Mesendoderm (in vitro differentiated cells): ENCODE measurements around the gene ST6GALNAC6.

Experiments
- DNase-seq: peaks from one replicate; pipeline ENCODE4 v3.0.0; 2013
- H2AK5ac ChIP-seq: 2 replicates; pipeline ENCODE4 v1.6.1; 2013; ENCODE audit warnings: low read length, inconsistent platforms
- H2BK120ac ChIP-seq: 2 replicates; pipeline ENCODE4 v1.6.1; 2013; ENCODE audit warnings: low read depth, mild to moderate bottlenecking, low read length, moderate library complexity, mixed read lengths
- H2BK15ac ChIP-seq: replicated peaks from 2 replicates; pipeline ENCODE4 v1.6.1; 2013; ENCODE audit warnings: low read depth, mild to moderate bottlenecking, moderate library complexity
- H2BK5ac ChIP-seq: 2 replicates; pipeline ENCODE4 v1.6.1; 2013; ENCODE audit warnings: low read length, inconsistent platforms
- H3K18ac ChIP-seq: 2 replicates; pipeline ENCODE4 v1.6.1; 2013; ENCODE audit warnings: mild to moderate bottlenecking, low read length, mixed read lengths
- H3K23ac ChIP-seq: one replicate; pipeline ENCODE4 v1.6.1; 2013; ENCODE audit warnings: low read length
- H3K27ac ChIP-seq: 2 replicates; pipeline ENCODE4 v1.5.1; 2013; ENCODE audit warnings: low read depth, mild to moderate bottlenecking, inconsistent platforms, low read length, moderate library complexity
- H3K27me3 ChIP-seq: 2 replicates; pipeline ENCODE4 v1.6.1; 2013; ENCODE audit warnings: low read length, control low read depth, mild to moderate bottlenecking, inconsistent platforms; ENCODE audit not compliant: insufficient read depth, poor library complexity
- H3K36me3 ChIP-seq: 2 replicates; pipeline ENCODE4 v1.6.1; 2013; ENCODE audit warnings: low read length, inconsistent platforms; ENCODE audit not compliant: control insufficient read depth, insufficient read depth
- H3K4ac ChIP-seq: one replicate; pipeline ENCODE4 v1.6.1; 2013; ENCODE audit warnings: low read depth, mild to moderate bottlenecking, low read length, moderate library complexity
- H3K4me1 ChIP-seq: 2 replicates; pipeline ENCODE4 v1.6.1; 2013; ENCODE audit warnings: low read depth, low read length, inconsistent platforms; ENCODE audit not compliant: control insufficient read depth
- H3K4me2 ChIP-seq: 2 replicates; pipeline ENCODE4 v1.6.1; 2013; ENCODE audit warnings: low read length
- H3K4me3 ChIP-seq: 2 replicates; pipeline ENCODE4 v1.5.1; 2013; ENCODE audit warnings: mild to moderate bottlenecking, low read length
- H3K56ac ChIP-seq: one replicate; pipeline ENCODE4 v1.6.1; 2013; ENCODE audit warnings: low read length
- H3K79me1 ChIP-seq: 2 replicates; pipeline ENCODE4 v1.6.1; 2013; ENCODE audit warnings: low read length, inconsistent platforms
- H3K79me2 ChIP-seq: 2 replicates; pipeline ENCODE4 v1.6.1; 2013; ENCODE audit warnings: mild to moderate bottlenecking, low read length; ENCODE audit not compliant: control insufficient read depth, insufficient read depth
- H3K9ac ChIP-seq: 2 replicates; pipeline ENCODE4 v1.6.1; 2013; ENCODE audit warnings: low read length, inconsistent platforms
- H4K5ac ChIP-seq: one replicate; pipeline ENCODE4 v1.6.1; 2013; ENCODE audit warnings: low read length
- H4K8ac ChIP-seq: one replicate; pipeline ENCODE4 v1.6.1; 2013; ENCODE audit warnings: low read depth, mild to moderate bottlenecking, control low read depth, low read length, moderate library complexity
- WGBS: extraction: QIAGEN DNeasy Blood & Tissue Kit; methylation state at CpG from one replicate; pipeline ENCODE4 v1.1.7; 2013; ENCODE audit warnings: low lambda C conversion rate, missing lambda C conversion rate; ENCODE audit not compliant: insufficient coverage; ENCODE audit errors: extremely low coverage; 5-methylcytosine and 5-hydroxymethylcytosine counted together

Gene ST6GALNAC6

DNA sequence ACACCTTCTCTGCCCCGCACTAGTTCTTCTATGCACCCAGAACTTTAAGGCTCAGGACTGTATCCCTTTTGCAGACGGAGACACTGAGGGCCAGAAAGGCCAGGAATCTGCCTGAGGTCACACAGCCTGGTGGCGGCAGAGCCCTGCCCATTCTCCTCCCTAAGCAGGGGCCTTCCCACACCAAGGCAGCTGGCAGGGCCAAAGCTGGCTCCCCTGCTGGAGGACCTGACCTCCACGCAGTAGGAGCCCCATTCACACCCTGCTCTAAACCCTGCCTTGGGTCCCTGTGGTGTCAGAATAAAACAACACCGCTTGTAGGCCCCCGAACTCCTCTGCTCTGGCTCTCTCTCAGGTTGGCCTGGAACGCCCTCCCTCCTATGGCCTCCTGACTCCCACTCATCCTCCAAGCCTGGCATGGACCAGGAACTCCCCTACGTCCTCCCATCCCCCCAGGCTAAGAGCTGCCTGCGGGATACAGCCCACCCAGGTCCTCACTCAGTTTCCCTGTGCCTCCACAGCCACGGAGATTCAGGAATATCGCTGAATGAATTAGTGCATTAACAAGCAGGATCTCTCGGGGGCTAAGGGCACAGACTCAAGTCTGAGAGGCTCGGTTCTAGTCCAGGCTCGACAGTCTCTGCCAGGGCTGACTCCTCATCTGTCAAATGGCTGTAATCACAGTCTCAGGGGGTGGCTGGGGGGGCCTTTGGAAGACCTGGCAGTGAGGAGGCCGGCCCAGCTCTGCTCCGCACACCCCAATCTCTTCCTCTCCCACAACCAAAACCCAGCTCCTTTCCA is 2.8 kb downstream of the ST6GALNAC6 start:
- Histone ChIP-seq H3K4ac (no peak overlapping the region), H3K18ac (no peak overlapping the region), H3K36me3 (peaks cover 4% of the 10 kb centered on the region), H2AK5ac (no peak overlapping the region), H3K79me1 (no peaks in the 10 kb centered on the region), H2BK15ac (no peak overlapping the region), H3K27ac (no peak overlapping the region), H3K23ac (no peak overlapping the region), H3K4me1 (no peaks in the 10 kb centered on the region), H3K56ac (no peak overlapping the region), H4K5ac (no peak overlapping the region), H3K79me2 (no peaks in the 10 kb centered on the region), H3K4me2 (no peak overlapping the region), H4K8ac (no peak overlapping the region), H2BK5ac (no peak overlapping the region), H3K27me3 (no peaks in the 10 kb centered on the region), H3K9ac (no peak overlapping the region), H2BK120ac (no peak overlapping the region), H3K4me3 (no peak overlapping the region)
- no CpG with 5 or more reads among the region's 16 CpGs for WGBS
- no peak for DNase-seq

DNA sequence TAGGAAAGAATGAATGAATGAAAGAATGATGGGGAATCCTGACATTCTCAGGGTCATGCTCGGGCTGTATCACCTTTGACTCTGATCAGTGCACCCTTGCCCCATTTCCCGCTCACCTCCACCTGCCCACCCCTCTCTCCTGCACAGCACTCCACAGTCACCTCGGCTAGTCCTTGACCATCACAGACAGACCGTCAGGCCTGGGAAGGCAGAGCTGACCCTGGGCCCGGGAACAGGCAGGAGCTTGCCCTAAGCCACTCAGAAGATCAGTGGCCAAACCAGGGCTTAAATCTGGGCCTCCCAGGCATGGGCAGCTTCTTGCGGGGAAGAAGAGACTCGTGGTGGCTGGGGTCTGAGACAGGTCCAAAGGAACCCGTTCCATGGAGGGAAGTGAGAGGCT is 3.6 kb downstream of the ST6GALNAC6 start:
- peaks cover 4% of the 10 kb centered on the region for H3K36me3 ChIP-seq
- H3K56ac ChIP-seq: no peak overlapping the region
- no peak overlapping the region for H4K8ac ChIP-seq
- no peak overlapping the region for H3K4me2 ChIP-seq
- H3K4me1 ChIP-seq: no peaks in the 10 kb centered on the region
- H3K9ac ChIP-seq: no peak overlapping the region
- no peak overlapping the region for H3K18ac ChIP-seq
- no peak overlapping the region for H3K4ac ChIP-seq
- H3K23ac ChIP-seq: no peak overlapping the region
- H2BK15ac ChIP-seq: no peak overlapping the region
- H3K27me3 ChIP-seq: no peaks in the 10 kb centered on the region
- no peaks in the 10 kb centered on the region for H3K79me2 ChIP-seq
- H3K79me1 ChIP-seq: no peaks in the 10 kb centered on the region
- H2BK120ac ChIP-seq: no peak overlapping the region
- no CpG with 5 or more reads among the region's 8 CpGs for WGBS
- H3K4me3 ChIP-seq: no peak overlapping the region
- H2AK5ac ChIP-seq: no peak overlapping the region
- no peak overlapping the region for H2BK5ac ChIP-seq
- no peak overlapping the region for H3K27ac ChIP-seq
- DNase-seq: no peak
- no peak overlapping the region for H4K5ac ChIP-seq

DNA sequence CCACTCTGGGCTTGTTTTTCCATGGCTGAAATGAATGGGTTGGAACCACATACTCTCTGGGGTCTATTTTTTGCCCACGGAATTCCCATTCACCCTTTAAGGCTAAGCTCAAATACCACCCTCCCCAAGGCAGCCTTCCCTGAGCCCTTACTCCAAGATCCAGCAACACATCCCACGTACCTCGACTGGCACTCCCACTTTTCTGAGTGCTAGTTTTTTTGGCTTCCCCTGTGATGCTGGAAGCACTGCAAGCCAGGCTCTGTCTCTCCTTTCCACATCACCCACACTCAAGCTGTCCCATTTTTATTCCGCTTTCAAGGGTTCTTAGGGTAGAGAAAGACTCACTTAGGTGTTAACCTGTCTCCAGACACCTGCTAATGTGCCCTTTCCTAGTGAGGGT is 6.0 kb downstream of the ST6GALNAC6 start:
- Histone ChIP-seq H3K4ac (no peak overlapping the region), H2BK120ac (no peak overlapping the region), H3K23ac (no peak overlapping the region), H3K4me3 (no peak overlapping the region), H3K9ac (no peak overlapping the region), H3K27me3 (no peaks in the 10 kb centered on the region), H3K79me2 (no peaks in the 10 kb centered on the region), H3K18ac (no peak overlapping the region), H2BK5ac (no peak overlapping the region), H4K8ac (no peak overlapping the region), H3K79me1 (no peaks in the 10 kb centered on the region), H4K5ac (no peak overlapping the region), H3K56ac (no peak overlapping the region), H3K4me2 (no peak overlapping the region), H3K4me1 (no peaks in the 10 kb centered on the region), H2BK15ac (no peak overlapping the region), H3K36me3 (peaks cover 6% of the 10 kb centered on the region), H2AK5ac (no peak overlapping the region), H3K27ac (no peak overlapping the region)
- no peak for DNase-seq
- WGBS: no CpG with 5 or more reads among the region's 4 CpGs

DNA sequence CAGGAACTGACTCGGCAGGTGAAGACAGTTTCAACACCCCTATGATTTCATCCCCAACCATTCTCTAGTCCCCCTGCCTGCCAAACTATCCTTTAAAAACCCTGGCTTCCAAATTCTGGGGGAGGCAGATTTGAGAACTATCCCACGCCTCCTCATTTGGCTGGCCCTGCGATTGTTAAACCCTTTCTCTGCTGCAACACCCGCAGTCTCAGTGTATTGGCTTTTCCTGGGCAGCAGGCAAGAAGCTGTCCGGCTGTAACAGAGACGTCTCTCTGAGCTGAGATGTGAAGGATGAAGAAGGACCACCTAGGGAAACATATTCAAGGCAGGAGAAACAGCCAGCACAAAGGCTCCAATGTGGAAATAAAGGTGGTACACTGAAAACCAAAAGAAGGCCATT is 6.6 kb downstream of the ST6GALNAC6 start:
- Histone ChIP-seq H3K36me3 (peaks cover 6% of the 10 kb centered on the region), H2BK120ac (no peak overlapping the region), H3K56ac (no peak overlapping the region), H3K18ac (no peak overlapping the region), H3K27me3 (no peaks in the 10 kb centered on the region), H3K4me3 (no peak overlapping the region), H3K4ac (no peak overlapping the region), H3K23ac (no peak overlapping the region), H2BK5ac (no peak overlapping the region), H2BK15ac (no peak overlapping the region), H3K79me1 (no peaks in the 10 kb centered on the region), H3K4me1 (no peaks in the 10 kb centered on the region), H2AK5ac (no peak overlapping the region), H4K8ac (no peak overlapping the region), H4K5ac (no peak overlapping the region), H3K9ac (no peak overlapping the region), H3K79me2 (no peaks in the 10 kb centered on the region), H3K27ac (no peak overlapping the region), H3K4me2 (no peak overlapping the region)
- WGBS: no CpG with 5 or more reads among the region's 6 CpGs
- no peak for DNase-seq

DNA sequence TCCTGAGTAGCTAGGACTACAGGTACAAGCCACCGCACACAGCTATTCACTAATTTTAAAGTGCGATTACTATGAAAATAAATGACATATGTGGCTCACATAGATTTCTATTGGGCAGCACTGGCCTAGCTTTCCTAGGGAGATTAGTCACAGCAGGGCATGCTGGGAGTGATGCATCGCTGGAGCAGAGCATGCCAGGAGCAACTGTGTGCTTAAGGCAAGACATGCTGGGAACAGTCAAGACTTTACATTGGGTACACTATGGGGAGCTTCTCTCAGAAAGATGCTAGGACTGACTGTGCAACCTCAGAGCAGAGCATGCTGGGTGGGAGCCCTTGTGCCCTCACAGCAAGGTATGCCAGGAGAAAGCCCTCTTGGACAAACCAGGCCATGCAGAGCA is 9.3 kb downstream of the ST6GALNAC6 start:
- Histone ChIP-seq H4K8ac (no peak overlapping the region), H3K23ac (no peak overlapping the region), H3K4me3 (no peak overlapping the region), H3K18ac (no peak overlapping the region), H2AK5ac (no peak overlapping the region), H3K4me1 (no peaks in the 10 kb centered on the region), H4K5ac (no peak overlapping the region), H3K79me1 (no peaks in the 10 kb centered on the region), H3K4me2 (no peak overlapping the region), H2BK120ac (no peak overlapping the region), H3K36me3 (peaks cover 6% of the 10 kb centered on the region), H3K9ac (no peak overlapping the region), H2BK15ac (no peak overlapping the region), H3K4ac (no peak overlapping the region), H3K27ac (no peak overlapping the region), H3K56ac (no peak overlapping the region), H3K79me2 (no peaks in the 10 kb centered on the region), H2BK5ac (no peak overlapping the region), H3K27me3 (no peaks in the 10 kb centered on the region)
- WGBS: no CpG with 5 or more reads among the region's 3 CpGs
- no peak for DNase-seq

DNA sequence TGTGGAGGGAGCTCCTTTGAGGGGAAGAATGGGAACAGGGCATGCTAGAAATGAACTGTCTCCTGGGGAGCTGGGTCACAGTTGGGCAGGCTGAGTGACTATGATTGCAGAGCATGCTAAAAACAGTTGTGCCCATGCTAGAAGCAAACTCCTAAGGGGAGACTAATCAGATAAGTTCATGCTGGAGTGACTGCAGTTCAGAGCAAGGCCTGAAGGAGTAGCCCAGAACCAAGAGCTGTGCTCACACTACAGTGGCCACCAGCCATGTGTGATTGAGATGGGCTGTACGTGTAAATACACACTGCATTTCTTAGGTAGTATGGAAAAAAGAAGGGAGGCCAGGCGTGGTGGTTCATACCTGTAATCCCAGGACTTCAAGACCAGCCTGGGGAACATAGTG is 11.6 kb downstream of the ST6GALNAC6 start:
- no peaks in the 10 kb centered on the region for H3K79me2 ChIP-seq
- DNase-seq: no peak
- no peak overlapping the region for H2BK15ac ChIP-seq
- WGBS: no CpG with 5 or more reads among the region's 2 CpGs
- H3K4me2 ChIP-seq: no peak overlapping the region
- H4K5ac ChIP-seq: no peak overlapping the region
- no peak overlapping the region for H3K56ac ChIP-seq
- H3K4ac ChIP-seq: no peak overlapping the region
- H3K18ac ChIP-seq: no peak overlapping the region
- no peak overlapping the region for H2AK5ac ChIP-seq
- H2BK5ac ChIP-seq: no peak overlapping the region
- no peaks in the 10 kb centered on the region for H3K27me3 ChIP-seq
- no peaks in the 10 kb centered on the region for H3K4me1 ChIP-seq
- H3K27ac ChIP-seq: no peak overlapping the region
- no peak overlapping the region for H3K23ac ChIP-seq
- H2BK120ac ChIP-seq: no peak overlapping the region
- no peaks in the 10 kb centered on the region for H3K79me1 ChIP-seq
- H3K36me3 ChIP-seq: peaks cover 2% of the 10 kb centered on the region
- no peak overlapping the region for H3K4me3 ChIP-seq
- no peak overlapping the region for H4K8ac ChIP-seq
- H3K9ac ChIP-seq: no peak overlapping the region
